K562 (cell line): ENCODE measurements around the gene KLHL8. TPM values are rescaled to one million over a fixed set of nuclear protein-coding genes. Genes with fewer than 3 reads are reported as not detected.

ENCODE experiments used
- ATAC-seq: fragments of 200-7000 bp; cut with Tn5 transposase; 3 replicates; pipeline ENCODE4 v1.9.1; 2020; ENCODE audit warnings: moderate library complexity
- BruUV-seq: library from RNA; stranded (reverse); fragments of 400-500 nt; replicated peaks from 2 replicates; lab custom pipeline; 2021; lab: Mats Ljungman, UMichigan
- CTCF ChIA-PET: fragments of 300-600 bp; formaldehyde crosslinking; extraction: SDS; loops from one replicate; lab custom pipeline; 2021; ENCODE audit warnings: low intra/inter-chr PET ratio; lab: Yijun Ruan, JAX
- POLR2A ChIA-PET: fragments of 300-600, 350-650 bp; sonication (Branson Sonifier 250); formaldehyde crosslinking; extraction: SDS; loops from one replicate; lab custom pipeline; 2021; ENCODE audit warnings: antibody characterized with exemption, inconsistent platforms; lab: Yijun Ruan, JAX
- DNase-seq, 4 experiments: peaks; one replicate each; pipeline versions ENCODE4 v3.0.0 to v3.0.0-alpha.2; 2011 to 2018; ENCODE audit warnings: low spot score in 3 of 4, mixed read lengths in 3 of 4; ENCODE audit errors: extremely low read depth in 1 of 4
- FAIRE-seq: peaks from 2 replicates; lab custom pipeline; 2011; peaks lifted over from hg19 to GRCh38; lab: Jason Lieb, UNC
- H2AFZ ChIP-seq: 2 replicates; pipeline ENCODE4 v1.6.0; 2011; ENCODE audit warnings: low read depth, low read length, control low read depth, inconsistent platforms
- H3K27ac ChIP-seq: fragments of 200-600 bp; 3 replicates; pipeline ENCODE4 v1.8.0; 2011; ENCODE audit warnings: low read depth, mild to moderate bottlenecking, control low read depth, inconsistent platforms, low read length, moderate library complexity, mixed read lengths; ENCODE audit errors: extremely low read depth
- H3K27me3 ChIP-seq, 2 experiments: fragments of 300-600 bp in 1 of 2; 2 replicates in 1 of 2; 3 replicates in 1 of 2; pipeline versions ENCODE4 v1.6.0 to v1.8.0; 2011; ENCODE audit warnings: inconsistent platforms in 2 of 2, low read length in 2 of 2, mild to moderate bottlenecking in 1 of 2, mixed read lengths in 1 of 2, moderate library complexity in 1 of 2; ENCODE audit not compliant: control insufficient read depth in 2 of 2, insufficient read depth in 2 of 2
- H3K36me3 ChIP-seq: fragments of 300-600 bp; 3 replicates; pipeline ENCODE4 v1.8.0; 2011; ENCODE audit warnings: mild to moderate bottlenecking, low read length, inconsistent platforms; ENCODE audit not compliant: control insufficient read depth, insufficient read depth
- H3K4me1 ChIP-seq, 2 experiments: fragments of 200-600 bp in 1 of 2; replicated peaks in 1 of 2; 2 replicates in 1 of 2; 3 replicates in 1 of 2; pipeline versions ENCODE4 v1.5.1 to v1.8.0; 2011; ENCODE audit warnings: inconsistent platforms in 2 of 2, low read length in 2 of 2, mild to moderate bottlenecking in 1 of 2, mixed read lengths in 1 of 2, moderate library complexity in 1 of 2; ENCODE audit not compliant: control insufficient read depth in 2 of 2, insufficient read depth in 2 of 2
- H3K4me2 ChIP-seq: 2 replicates; pipeline ENCODE4 v1.6.1; 2011; ENCODE audit warnings: low read length, control low read depth, inconsistent platforms, mixed read lengths; ENCODE audit not compliant: insufficient read depth
- H3K4me3 ChIP-seq: fragments of 200-600 bp; sonication (generic), shearing (Covaris generic); 2 replicates; pipeline ENCODE4 v1.5.1; 2016; ENCODE audit warnings: control low read depth, inconsistent platforms
- H3K79me2 ChIP-seq: fragments of 200-600 bp; 3 replicates; pipeline ENCODE4 v1.8.0; 2011; ENCODE audit warnings: low read length, inconsistent platforms; ENCODE audit not compliant: control insufficient read depth, insufficient read depth
- H3K9ac ChIP-seq, 2 experiments: 2 replicates each; pipeline versions ENCODE4 v1.6.0 to v1.6.1; 2011; ENCODE audit warnings: low read depth in 2 of 2, low read length in 2 of 2, control low read depth in 1 of 2, inconsistent platforms in 1 of 2, mild to moderate bottlenecking in 1 of 2, mixed read lengths in 1 of 2; ENCODE audit not compliant: insufficient read depth in 1 of 2
- H3K9me1 ChIP-seq: one replicate; pipeline ENCODE4 v1.6.0; 2011; ENCODE audit warnings: inconsistent platforms, mild to moderate bottlenecking, low read length, moderate library complexity; ENCODE audit not compliant: control insufficient read depth, insufficient read depth
- H3K9me3 ChIP-seq: replicated peaks from 2 replicates; pipeline ENCODE4 v1.5.1; 2011; ENCODE audit warnings: low read depth, low read length, inconsistent platforms; ENCODE audit not compliant: control insufficient read depth, insufficient read depth
- H4K20me1 ChIP-seq: replicated peaks from 2 replicates; pipeline ENCODE4 v1.6.1; 2011; ENCODE audit warnings: low read length, inconsistent platforms, mixed read lengths; ENCODE audit not compliant: control insufficient read depth, insufficient read depth
- ADNP ChIP-seq: fragments of 200-800 bp; sonication (Bioruptor generic); IDR thresholded peaks from 2 replicates; pipeline ENCODE4 v1.6.1; 2016; ENCODE audit warnings: missing genetic modification characterization, missing compliant biosample characterization
- ARID3A ChIP-seq: IDR thresholded peaks from 2 replicates; pipeline ENCODE4 v1.6.1; 2012; ENCODE audit warnings: low read depth, low read length, improper control_type of control experiment, borderline replicate concordance
- ATF3 ChIP-seq, 2 experiments: fragments of 450-650 bp in 1 of 2; sonication (generic) in 1 of 2; formaldehyde crosslinking in 1 of 2; IDR thresholded peaks in 1 of 2; conservative IDR thresholded peaks in 1 of 2; 2 replicates each; pipeline versions ENCODE4 v1.6.1 to v1.8.1; 2016 to 2023; ENCODE audit warnings: mild to moderate bottlenecking in 2 of 2, moderate library complexity in 2 of 2, inconsistent platforms in 1 of 2, missing genetic modification reagents in 1 of 2
- EGR1 ChIP-seq: fragments of 450-650 bp; conservative IDR thresholded peaks from 2 replicates; pipeline ENCODE4 v1.6.1; 2017; ENCODE audit warnings: mild to moderate bottlenecking
- EHMT2 ChIP-seq: fragments of 450-650 bp; IDR thresholded peaks from 2 replicates; pipeline ENCODE4 v1.6.1; 2018; ENCODE audit warnings: antibody characterized with exemption
- ESRRA ChIP-seq: fragments of 450-650 bp; IDR thresholded peaks from 2 replicates; pipeline ENCODE4 v1.6.1; 2014; ENCODE audit warnings: low read depth, mild to moderate bottlenecking, moderate library complexity, borderline replicate concordance
- ETV1 ChIP-seq: fragments of 450-650 bp; conservative IDR thresholded peaks from 2 replicates; pipeline ENCODE4 v1.6.1; 2016; ENCODE audit warnings: missing genetic modification characterization, control low read depth, low read depth, missing compliant biosample characterization
- FOXA1 ChIP-seq: fragments of 450-650 bp; IDR thresholded peaks from 2 replicates; pipeline ENCODE4 v1.6.1; 2016; ENCODE audit warnings: mild to moderate bottlenecking, borderline replicate concordance
- MEF2A ChIP-seq: IDR thresholded peaks from 2 replicates; pipeline ENCODE4 v1.6.1; 2011; ENCODE audit warnings: low read depth, mild to moderate bottlenecking, low read length, moderate library complexity; ENCODE audit not compliant: control insufficient read depth
- NCOA2 ChIP-seq, 2 experiments: fragments of 450-650 bp; IDR thresholded peaks; 2 replicates each; pipeline ENCODE4 v1.6.1; 2018; ENCODE audit warnings: mild to moderate bottlenecking in 2 of 2, moderate library complexity in 1 of 2; ENCODE audit not compliant: partially characterized antibody in 2 of 2
- NELFE ChIP-seq: IDR thresholded peaks from 2 replicates; pipeline ENCODE4 v1.6.1; 2011; ENCODE audit warnings: mild to moderate bottlenecking; ENCODE audit not compliant: insufficient read depth, insufficient read length
- NFIC ChIP-seq: fragments of 450-650 bp; IDR thresholded peaks from 2 replicates; pipeline ENCODE4 v1.6.1; 2017; ENCODE audit warnings: mild to moderate bottlenecking, inconsistent platforms
- RBFOX2 ChIP-seq: fragments of 200-400 bp; formaldehyde crosslinking; IDR thresholded peaks from 2 replicates; pipeline ENCODE4 v1.6.1; 2017; ENCODE audit warnings: low read depth, mild to moderate bottlenecking, low read length, moderate library complexity
- RCOR1 ChIP-seq, 2 experiments: IDR thresholded peaks; 2 replicates each; pipeline ENCODE4 v1.6.1; 2012; ENCODE audit warnings: low read depth in 2 of 2, low read length in 2 of 2, borderline replicate concordance in 1 of 2, improper control_type of control experiment in 1 of 2
- SNRNP70 ChIP-seq: fragments of 200-400 bp; formaldehyde crosslinking; optimal IDR thresholded peaks from 2 replicates; pipeline ENCODE3; 2017; ENCODE audit warnings: low read depth, low read length
- TAF15 ChIP-seq: fragments of 200-400 bp; formaldehyde crosslinking; IDR thresholded peaks from 2 replicates; pipeline ENCODE4 v1.6.1; 2017; ENCODE audit warnings: mild to moderate bottlenecking, low read depth, low read length, moderate library complexity
- TSC22D4 ChIP-seq: fragments of 450-650 bp; IDR thresholded peaks from 2 replicates; pipeline ENCODE4 v1.6.1; 2016; ENCODE audit warnings: missing genetic modification characterization, missing biosample characterization, control low read depth
- ZNF395 ChIP-seq: fragments of 200-800 bp; sonication (Bioruptor generic); IDR thresholded peaks from 2 replicates; pipeline ENCODE4 v1.6.1; 2017; ENCODE audit warnings: missing genetic modification characterization, missing compliant biosample characterization
- WGBS: fragments of 100-300 bp; shearing (Covaris generic); methylation state at CpG from one replicate; pipeline ENCODE4 v1.1.6; 2016; ENCODE audit warnings: low coverage, mixed read lengths; ENCODE audit not compliant: insufficient coverage; ENCODE audit errors: missing lambda C conversion rate; 5-methylcytosine and 5-hydroxymethylcytosine counted together
- in situ Hi-C: fragments of 300-500 bp; cut with MboI; formaldehyde crosslinking; loops from 4 replicates; pipeline ENCODE4 v1.15.0; 2018; ENCODE audit warnings: inconsistent platforms, mixed read lengths
- intact Hi-C: fragments of 100-400 bp; cut with micrococcal nuclease; formaldehyde crosslinking; loops from 2 replicates; pipeline ENCODE4 v1.14.2; 2022
- polyA plus RNA-seq, 8 experiments: library from polyadenylated mRNA; depleted of rRNA in 4 of 8; stranded (reverse) in 5 of 8; unstranded in 3 of 8; fragments of >200 nt; fragmentation: Nextera tagmentation in 2 of 8; fragmentation: Illumina TruSeq in 1 of 8; extraction: Ambion mirVana in 2 of 8; extraction: Trizol in 1 of 8; gene quantifications; 2 replicates each; pipeline versions ENCODE4 v1.2.1 to v1.2.3, GENCODE V29; 2011 to 2014; ENCODE audit warnings: inconsistent platforms in 1 of 8, missing spikeins in 1 of 8
- total RNA-seq, 7 experiments: library from RNA; depleted of rRNA in 6 of 7; stranded (reverse); fragments of >200 nt in 6 of 7; fragmentation: Illumina TruSeq in 2 of 7; extraction: Trizol in 2 of 7; gene quantifications; 2 replicates each; pipeline versions ENCODE4 v1.2.1 to v1.2.3, GENCODE V29; 2011 to 2021; ENCODE audit warnings: low replicate concordance in 1 of 7

KLHL8 gene
- total and polyA plus RNA-seq, 9 of the 15 experiments (the other 6 are each of a cell fraction or from before 2014, with no cell fraction given): 8.7 to 25.3 (median 15.7) TPM

GRCh38 chr4:87118421-87118820, 102.0 kb downstream of the KLHL8 start:
- no peak overlapping the region for H3K4me2 ChIP-seq
- H3K4me1 ChIP-seq: peaks cover 0 to 4% of the 10 kb centered on the region in 2 experiments; a peak in 1 of 5 replicates
- no peaks in the 10 kb centered on the region for H3K9me1 ChIP-seq
- WGBS: 80% methylated on average over 1 of the region's 1 CpG
- no peak overlapping the region for H3K27ac ChIP-seq
- no peaks in the 10 kb centered on the region for H3K27me3 ChIP-seq
- no peak overlapping the region for H2AFZ ChIP-seq
- ChIA-PET CTCF (no interaction called here), POLR2A (interaction anchor here (0.7 kb wide), 1 partner anchor 22 kb away, joined by 3 read pairs; no protein-coding TSS in a partner anchor)
- TF ChIP-seq TSC22D4 (tag) (no peak), EGR1 (no peak), ADNP (tag) (no peak), FOXA1 (no peak), NFIC (no peak), EHMT2 (no peak), ETV1 (tag) (no peak), NCOA2 (IDR thresholded peaks at IDR 0.05; ENCODE audit: partially characterized antibody in 2 of 2) (no peak), SNRNP70 (no peak), NELFE (no peak), ZNF395 (CRISPR knock-in tag) (no peak), MEF2A (no peak), RCOR1 (IDR thresholded peaks at IDR 0.05; ENCODE audit: borderline replicate concordance in 1 of 2, low read depth in 2 of 2, low read length in 2 of 2) (no peak), ARID3A (no peak), RBFOX2 (no peak), TAF15 (no peak), ESRRA (no peak), ATF3 (IDR thresholded peaks at IDR 0.05) (no peak), ATF3 (CRISPR knock-in tag; conservative IDR thresholded peaks at IDR 0.05) (no peak)
- DNase-seq (no peak), ATAC-seq (no peak), FAIRE-seq (no peak)
- no peaks in the 10 kb centered on the region for H3K9me3 ChIP-seq
- peaks cover 82% of the 10 kb centered on the region for H3K36me3 ChIP-seq
- no peaks in the 10 kb centered on the region for H4K20me1 ChIP-seq
- in situ Hi-C loops (loop anchor here (25.0 kb wide), 1 partner anchor 606 kb away; no protein-coding TSS in a partner anchor), intact Hi-C loops (no loop called here)
- no peak overlapping the region for H3K9ac ChIP-seq
- no TSS peak for BruUV-seq
- H3K4me3 ChIP-seq: no peak overlapping the region
- no peaks in the 10 kb centered on the region; the same call in 2 of the 3 replicates for H3K79me2 ChIP-seq
